HFF-Myc (cell line): Measurements from ENCODE around the gene CAGE1.
A peak's percentile ranks its signal among the peaks of the same experiment; 100 is the strongest.

Source experiments
- DNase-seq: peaks from one replicate; pipeline ENCODE4 v3.0.0-alpha.2; 2011; ENCODE audit warnings: low read depth; ENCODE audit errors: extremely low read depth
- H3K4me3 ChIP-seq: replicated peaks from 2 replicates; pipeline ENCODE4 v1.5.1; 2011; ENCODE audit warnings: low read depth, mild to moderate bottlenecking, control low read depth, low read length
- TF ChIP-seq, protein P1 (sequence below): IDR thresholded peaks from 2 replicates; pipeline ENCODE4 v1.5.1; 2012; ENCODE audit warnings: mild to moderate bottlenecking, low read depth, low read length, control low read depth; ENCODE audit errors: missing control alignments

Gene CAGE1

DNA sequence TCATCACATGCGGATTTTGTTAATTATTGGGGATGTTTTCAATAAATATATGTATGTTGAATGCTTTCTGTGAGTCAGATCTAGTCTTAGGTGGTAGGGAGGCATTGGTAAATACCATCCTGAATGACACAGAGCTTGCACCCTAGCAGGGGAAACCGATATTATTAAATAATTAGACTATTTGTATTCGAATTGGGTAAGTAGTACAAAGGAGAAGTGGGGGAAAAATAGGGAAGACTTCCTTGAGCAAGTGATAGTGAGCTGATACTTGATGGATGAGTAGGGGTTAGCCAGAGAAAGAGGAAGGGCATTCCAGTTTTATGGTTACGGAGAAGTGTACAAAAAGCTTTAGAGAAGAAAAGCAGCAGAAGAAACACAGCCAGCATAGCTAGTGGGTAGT, 1.6 kb upstream of the CAGE1 start:
- no peak for DNase-seq
- H3K4me3 ChIP-seq, result peak overlapping the region; percentile 90
- TF ChIP-seq, protein P1, sequence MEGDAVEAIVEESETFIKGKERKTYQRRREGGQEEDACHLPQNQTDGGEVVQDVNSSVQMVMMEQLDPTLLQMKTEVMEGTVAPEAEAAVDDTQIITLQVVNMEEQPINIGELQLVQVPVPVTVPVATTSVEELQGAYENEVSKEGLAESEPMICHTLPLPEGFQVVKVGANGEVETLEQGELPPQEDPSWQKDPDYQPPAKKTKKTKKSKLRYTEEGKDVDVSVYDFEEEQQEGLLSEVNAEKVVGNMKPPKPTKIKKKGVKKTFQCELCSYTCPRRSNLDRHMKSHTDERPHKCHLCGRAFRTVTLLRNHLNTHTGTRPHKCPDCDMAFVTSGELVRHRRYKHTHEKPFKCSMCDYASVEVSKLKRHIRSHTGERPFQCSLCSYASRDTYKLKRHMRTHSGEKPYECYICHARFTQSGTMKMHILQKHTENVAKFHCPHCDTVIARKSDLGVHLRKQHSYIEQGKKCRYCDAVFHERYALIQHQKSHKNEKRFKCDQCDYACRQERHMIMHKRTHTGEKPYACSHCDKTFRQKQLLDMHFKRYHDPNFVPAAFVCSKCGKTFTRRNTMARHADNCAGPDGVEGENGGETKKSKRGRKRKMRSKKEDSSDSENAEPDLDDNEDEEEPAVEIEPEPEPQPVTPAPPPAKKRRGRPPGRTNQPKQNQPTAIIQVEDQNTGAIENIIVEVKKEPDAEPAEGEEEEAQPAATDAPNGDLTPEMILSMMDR, result no peak

DNA sequence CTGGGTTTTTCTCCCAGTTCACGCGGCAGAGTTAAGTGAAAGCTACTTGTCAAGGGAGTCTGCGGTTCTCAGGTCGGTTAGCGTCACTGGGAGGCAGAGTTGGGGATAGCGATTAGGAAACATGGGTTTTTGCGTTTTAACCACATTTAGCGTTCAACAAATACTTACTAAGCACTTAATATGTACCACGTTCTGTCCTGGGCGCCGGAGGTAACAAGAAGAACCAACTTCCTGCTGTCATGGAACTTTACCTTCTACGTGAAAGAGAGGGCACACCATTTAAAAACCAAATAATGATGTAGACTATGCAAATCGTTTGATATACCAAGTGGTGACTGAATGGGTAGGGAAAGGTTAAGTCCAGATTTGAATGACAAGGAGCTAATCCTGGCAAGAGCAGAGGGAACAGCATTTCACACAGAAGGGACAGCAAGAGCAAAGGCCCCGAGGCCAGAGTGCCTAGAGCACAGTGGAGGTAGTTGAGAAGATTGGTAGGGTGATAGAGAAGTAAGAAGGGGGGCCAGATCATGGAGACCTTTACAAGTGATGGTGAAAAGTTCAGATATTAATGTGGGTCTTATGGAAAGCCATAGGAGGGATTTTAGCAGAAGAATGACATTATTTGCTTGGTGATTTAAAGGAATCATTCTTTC, 810 bp upstream of the CAGE1 start:
- H3K4me3 ChIP-seq, result peak overlapping the region; percentile 90
- no peak for DNase-seq
- TF ChIP-seq, protein P1, result no peak

DNA sequence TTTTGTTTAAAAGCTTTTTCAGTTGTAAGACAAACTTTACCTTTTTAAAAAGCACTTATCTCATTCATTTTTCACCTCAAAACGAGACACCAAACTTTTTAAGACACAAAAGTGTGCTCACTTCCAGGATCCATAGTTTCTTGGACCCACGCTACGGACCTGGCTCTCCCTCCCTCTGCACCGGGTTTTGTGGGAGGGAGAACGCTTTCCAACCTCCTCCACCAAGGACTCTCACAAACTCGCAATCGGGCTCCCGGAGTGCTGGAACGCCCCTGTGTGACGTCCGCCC, 436 bp downstream of the CAGE1 start:
- peak overlapping the region; percentile 90 for H3K4me3 ChIP-seq
- no peak for DNase-seq
- TF ChIP-seq, protein P1, result no peak

DNA sequence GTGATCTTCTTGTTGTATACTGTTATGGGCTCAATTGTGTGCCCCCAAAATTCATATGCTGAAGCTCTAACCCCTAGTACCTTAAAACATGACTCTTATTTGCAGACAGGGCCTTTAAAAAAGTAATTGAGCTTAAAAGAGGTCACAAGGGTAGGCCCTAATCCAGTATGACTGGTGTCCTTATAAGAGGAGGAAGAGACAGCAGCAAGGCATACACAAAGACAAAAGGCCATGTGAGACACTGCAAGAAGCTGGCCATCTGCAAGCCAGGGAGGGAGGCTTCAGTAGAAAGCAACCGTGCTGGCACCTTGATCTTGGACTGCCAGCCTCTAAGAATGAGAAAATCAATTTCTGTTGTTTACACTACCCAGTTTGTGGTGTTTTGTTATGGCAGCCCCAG, 8.4 kb downstream of the CAGE1 start:
- DNase-seq, result no peak
- TF ChIP-seq, protein P1, result no peak
- H3K4me3 ChIP-seq, result no peak overlapping the region

DNA sequence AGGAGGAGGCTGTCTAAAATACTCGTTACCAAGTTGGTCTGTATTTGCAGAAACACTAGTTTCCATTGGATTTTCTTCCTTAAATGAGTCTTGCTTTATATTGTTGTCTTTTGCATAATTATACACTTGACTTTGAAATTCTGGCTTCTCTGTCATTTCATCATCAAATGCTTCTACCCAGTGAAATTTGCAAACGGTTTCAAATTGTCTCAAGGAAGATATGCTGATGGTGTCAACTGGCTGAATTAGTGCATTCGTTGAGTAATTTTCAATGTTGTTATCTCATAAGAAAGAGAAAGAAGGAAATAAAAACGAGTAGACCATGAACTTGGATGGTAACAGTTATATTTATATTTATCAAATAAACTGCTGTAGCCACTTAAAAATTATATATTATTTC, 10.8 kb downstream of the CAGE1 start:
- TF ChIP-seq, protein P1, result no peak
- no peak overlapping the region for H3K4me3 ChIP-seq
- DNase-seq, result no peak

DNA sequence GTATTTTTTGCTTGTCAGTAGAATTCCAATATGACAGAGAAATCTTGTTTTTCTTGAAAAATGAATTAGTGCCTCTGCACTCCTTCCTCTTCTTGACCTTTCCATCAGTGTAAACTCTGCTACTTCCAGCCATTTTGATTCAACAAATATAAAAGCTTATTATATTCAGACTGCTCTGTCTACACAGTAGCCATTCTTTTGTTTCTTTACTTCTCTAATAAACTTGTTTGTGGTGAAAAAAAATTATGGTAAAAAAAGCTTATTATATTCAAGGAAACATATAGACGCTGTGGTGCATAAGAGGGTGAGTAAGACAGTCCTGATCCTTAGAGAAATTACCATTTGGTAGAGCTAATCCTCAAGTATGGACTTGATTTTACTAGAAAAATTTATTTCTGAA, 11.6 kb downstream of the CAGE1 start:
- no peak for DNase-seq
- H3K4me3 ChIP-seq, result no peak overlapping the region
- TF ChIP-seq, protein P1, result no peak

DNA sequence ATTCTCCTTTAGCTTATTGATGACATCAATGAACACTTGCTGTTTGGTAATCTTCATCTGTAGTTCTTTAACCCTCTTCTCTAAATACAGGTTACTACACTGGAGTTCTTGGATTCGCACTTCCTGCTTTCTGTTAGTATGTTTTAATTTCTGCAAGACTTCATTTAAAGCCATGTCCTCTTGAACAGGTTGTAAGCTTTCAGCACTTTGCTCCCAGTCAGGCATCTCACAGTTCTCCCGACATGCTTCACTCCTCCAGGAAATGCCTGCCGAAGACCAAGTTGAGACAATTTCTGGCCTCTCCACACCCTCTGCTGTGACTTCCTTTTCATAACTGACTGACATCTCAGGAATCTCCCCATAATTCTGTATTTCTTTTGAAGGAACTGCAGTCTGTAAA, 15.8 kb downstream of the CAGE1 start:
- no peak overlapping the region for H3K4me3 ChIP-seq
- TF ChIP-seq, protein P1, result no peak
- no peak for DNase-seq
